HEK293 (cell line): ENCODE results near the gene NFAT5.

ENCODE experiments used
- KLF16 ChIP-seq: fragments of 450-650 bp; formaldehyde crosslinking; IDR thresholded peaks from 2 replicates; pipeline ENCODE4 v1.5.1; 2017; ENCODE audit warnings: missing biosample characterization, missing genetic modification characterization
- KLF9 ChIP-seq: fragments of 450-650 bp; formaldehyde crosslinking; IDR thresholded peaks from 2 replicates; pipeline ENCODE4 v1.5.1; 2016; ENCODE audit warnings: missing biosample characterization, missing genetic modification characterization, low read depth
- YY1 ChIP-seq: fragments of 450-650 bp; formaldehyde crosslinking; IDR thresholded peaks from 2 replicates; pipeline ENCODE4 v1.5.1; 2018; ENCODE audit warnings: missing biosample characterization, missing genetic modification characterization
- ZNF121 ChIP-seq: fragments of 450-650 bp; formaldehyde crosslinking; IDR thresholded peaks from 2 replicates; pipeline ENCODE4 v1.5.1; 2016; ENCODE audit warnings: missing biosample characterization, missing genetic modification characterization
- ZNF138 ChIP-seq: fragments of 450-650 bp; formaldehyde crosslinking; IDR thresholded peaks from 2 replicates; pipeline ENCODE4 v1.5.1; 2016; ENCODE audit warnings: missing biosample characterization, missing genetic modification characterization, borderline replicate concordance
- ZNF266 ChIP-seq: fragments of 450-650 bp; formaldehyde crosslinking; IDR thresholded peaks from 2 replicates; pipeline ENCODE4 v1.5.1; 2016; ENCODE audit warnings: missing biosample characterization, missing genetic modification characterization, low read depth
- ZNF341 ChIP-seq: fragments of 450-650 bp; formaldehyde crosslinking; IDR thresholded peaks from 2 replicates; pipeline ENCODE4; 2016; ENCODE audit warnings: low read depth, missing biosample characterization, missing genetic modification characterization
- ZNF558 ChIP-seq: fragments of 450-650 bp; formaldehyde crosslinking; IDR thresholded peaks from 2 replicates; pipeline ENCODE4 v1.5.1; 2016; ENCODE audit warnings: missing biosample characterization, missing genetic modification characterization
- ZNF791 ChIP-seq: fragments of 450-650 bp; formaldehyde crosslinking; IDR thresholded peaks from 2 replicates; pipeline ENCODE4 v1.5.1; 2016; ENCODE audit warnings: missing biosample characterization, missing genetic modification characterization
- TF ChIP-seq, protein P1 (sequence below): fragments of 450-650 bp; formaldehyde crosslinking; IDR thresholded peaks from 2 replicates; pipeline ENCODE4 v1.5.1; 2016; ENCODE audit warnings: missing biosample characterization, missing genetic modification characterization
- TF ChIP-seq, protein P2 (sequence below): fragments of 450-650 bp; formaldehyde crosslinking; IDR thresholded peaks from 2 replicates; pipeline ENCODE4 v1.5.1; 2016; ENCODE audit warnings: missing biosample characterization, missing genetic modification characterization
- TF ChIP-seq, protein P3 (sequence below): fragments of 450-650 bp; formaldehyde crosslinking; conservative IDR thresholded peaks from 2 replicates; pipeline ENCODE4 v1.5.1; 2016; ENCODE audit warnings: low read depth, missing biosample characterization, missing genetic modification characterization

DNA sequence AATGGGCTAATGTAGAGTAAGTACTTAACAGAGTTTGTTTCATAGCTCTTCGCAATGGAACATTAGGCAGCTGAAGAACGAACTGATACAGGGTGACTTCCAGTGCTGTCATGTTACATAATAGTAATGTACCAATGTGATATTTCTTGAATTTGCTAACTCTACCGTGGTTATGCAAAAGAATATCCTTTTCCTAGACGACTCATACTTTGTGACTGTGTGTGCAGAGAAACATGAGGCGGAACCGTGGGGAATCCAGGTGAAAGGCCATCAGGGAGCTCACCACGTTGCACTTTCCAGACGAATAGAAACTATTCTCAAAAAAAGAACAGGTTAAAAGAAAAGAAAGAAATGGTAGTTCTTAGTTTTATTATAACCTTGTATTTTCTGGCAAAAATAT lies 175.8 kb downstream of the NFAT5 start:
- no peak for TF ChIP-seq KLF9 (tag by site-specific recombination)
- no peak for TF ChIP-seq ZNF791 (tag by site-specific recombination)
- no peak for TF ChIP-seq ZNF121 (tag by site-specific recombination)
- TF ChIP-seq, protein P1, sequence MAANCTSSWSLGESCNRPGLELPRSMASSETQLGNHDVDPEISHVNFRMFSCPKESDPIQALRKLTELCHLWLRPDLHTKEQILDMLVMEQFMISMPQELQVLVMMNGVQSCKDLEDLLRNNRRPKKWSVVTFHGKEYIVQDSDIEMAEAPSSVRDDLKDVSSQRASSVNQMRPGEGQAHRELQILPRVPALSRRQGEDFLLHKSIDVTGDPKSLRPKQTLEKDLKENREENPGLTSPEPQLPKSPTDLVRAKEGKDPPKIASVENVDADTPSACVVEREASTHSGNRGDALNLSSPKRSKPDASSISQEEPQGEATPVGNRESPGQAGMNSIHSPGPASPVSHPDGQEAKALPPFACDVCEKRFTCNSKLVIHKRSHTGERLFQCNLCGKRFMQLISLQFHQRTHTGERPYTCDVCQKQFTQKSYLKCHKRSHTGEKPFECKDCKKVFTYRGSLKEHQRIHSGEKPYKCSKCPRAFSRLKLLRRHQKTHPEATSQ = no peak
- TF ChIP-seq ZNF341 (tag by site-specific recombination) = no peak
- no peak for TF ChIP-seq ZNF558 (tag by site-specific recombination)
- TF ChIP-seq, protein P2, sequence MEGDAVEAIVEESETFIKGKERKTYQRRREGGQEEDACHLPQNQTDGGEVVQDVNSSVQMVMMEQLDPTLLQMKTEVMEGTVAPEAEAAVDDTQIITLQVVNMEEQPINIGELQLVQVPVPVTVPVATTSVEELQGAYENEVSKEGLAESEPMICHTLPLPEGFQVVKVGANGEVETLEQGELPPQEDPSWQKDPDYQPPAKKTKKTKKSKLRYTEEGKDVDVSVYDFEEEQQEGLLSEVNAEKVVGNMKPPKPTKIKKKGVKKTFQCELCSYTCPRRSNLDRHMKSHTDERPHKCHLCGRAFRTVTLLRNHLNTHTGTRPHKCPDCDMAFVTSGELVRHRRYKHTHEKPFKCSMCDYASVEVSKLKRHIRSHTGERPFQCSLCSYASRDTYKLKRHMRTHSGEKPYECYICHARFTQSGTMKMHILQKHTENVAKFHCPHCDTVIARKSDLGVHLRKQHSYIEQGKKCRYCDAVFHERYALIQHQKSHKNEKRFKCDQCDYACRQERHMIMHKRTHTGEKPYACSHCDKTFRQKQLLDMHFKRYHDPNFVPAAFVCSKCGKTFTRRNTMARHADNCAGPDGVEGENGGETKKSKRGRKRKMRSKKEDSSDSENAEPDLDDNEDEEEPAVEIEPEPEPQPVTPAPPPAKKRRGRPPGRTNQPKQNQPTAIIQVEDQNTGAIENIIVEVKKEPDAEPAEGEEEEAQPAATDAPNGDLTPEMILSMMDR (tag by site-specific recombination) = no peak
- no peak for TF ChIP-seq YY1 (tag by site-specific recombination)
- no peak for TF ChIP-seq ZNF266 (tag by site-specific recombination)
- no peak for TF ChIP-seq KLF16 (tag by site-specific recombination)
- no peak for TF ChIP-seq ZNF138 (tag by site-specific recombination)
- TF ChIP-seq, protein P3, sequence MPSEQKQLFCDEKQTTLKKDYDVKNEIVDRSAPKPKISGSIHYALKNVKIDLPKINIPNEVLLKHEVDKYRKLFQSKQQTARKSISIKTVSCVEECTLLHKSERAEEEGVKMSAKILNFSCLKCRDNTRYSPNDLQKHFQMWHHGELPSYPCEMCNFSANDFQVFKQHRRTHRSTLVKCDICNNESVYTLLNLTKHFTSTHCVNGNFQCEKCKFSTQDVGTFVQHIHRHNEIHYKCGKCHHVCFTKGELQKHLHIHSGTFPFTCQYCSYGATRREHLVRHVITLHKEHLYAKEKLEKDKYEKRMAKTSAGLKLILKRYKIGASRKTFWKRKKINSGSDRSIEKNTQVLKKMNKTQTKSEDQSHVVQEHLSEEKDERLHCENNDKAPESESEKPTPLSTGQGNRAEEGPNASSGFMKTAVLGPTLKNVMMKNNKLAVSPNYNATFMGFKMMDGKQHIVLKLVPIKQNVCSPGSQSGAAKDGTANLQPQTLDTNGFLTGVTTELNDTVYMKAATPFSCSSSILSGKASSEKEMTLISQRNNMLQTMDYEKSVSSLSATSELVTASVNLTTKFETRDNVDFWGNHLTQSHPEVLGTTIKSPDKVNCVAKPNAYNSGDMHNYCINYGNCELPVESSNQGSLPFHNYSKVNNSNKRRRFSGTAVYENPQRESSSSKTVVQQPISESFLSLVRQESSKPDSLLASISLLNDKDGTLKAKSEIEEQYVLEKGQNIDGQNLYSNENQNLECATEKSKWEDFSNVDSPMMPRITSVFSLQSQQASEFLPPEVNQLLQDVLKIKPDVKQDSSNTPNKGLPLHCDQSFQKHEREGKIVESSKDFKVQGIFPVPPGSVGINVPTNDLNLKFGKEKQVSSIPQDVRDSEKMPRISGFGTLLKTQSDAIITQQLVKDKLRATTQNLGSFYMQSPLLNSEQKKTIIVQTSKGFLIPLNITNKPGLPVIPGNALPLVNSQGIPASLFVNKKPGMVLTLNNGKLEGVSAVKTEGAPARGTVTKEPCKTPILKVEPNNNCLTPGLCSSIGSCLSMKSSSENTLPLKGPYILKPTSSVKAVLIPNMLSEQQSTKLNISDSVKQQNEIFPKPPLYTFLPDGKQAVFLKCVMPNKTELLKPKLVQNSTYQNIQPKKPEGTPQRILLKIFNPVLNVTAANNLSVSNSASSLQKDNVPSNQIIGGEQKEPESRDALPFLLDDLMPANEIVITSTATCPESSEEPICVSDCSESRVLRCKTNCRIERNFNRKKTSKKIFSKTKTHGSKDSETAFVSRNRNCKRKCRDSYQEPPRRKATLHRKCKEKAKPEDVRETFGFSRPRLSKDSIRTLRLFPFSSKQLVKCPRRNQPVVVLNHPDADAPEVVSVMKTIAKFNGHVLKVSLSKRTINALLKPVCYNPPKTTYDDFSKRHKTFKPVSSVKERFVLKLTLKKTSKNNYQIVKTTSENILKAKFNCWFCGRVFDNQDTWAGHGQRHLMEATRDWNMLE (tag by site-specific recombination) = no peak
